ENCODE data around the gene DMRT3. TPM values are rescaled to one million over a fixed set of nuclear protein-coding genes. Genes with fewer than 3 reads are reported as not detected.

DMRT3 gene
- polyA plus RNA-seq, 3 donors, result 1.2 to 2.6 (median 2.2) TPM

DNA sequence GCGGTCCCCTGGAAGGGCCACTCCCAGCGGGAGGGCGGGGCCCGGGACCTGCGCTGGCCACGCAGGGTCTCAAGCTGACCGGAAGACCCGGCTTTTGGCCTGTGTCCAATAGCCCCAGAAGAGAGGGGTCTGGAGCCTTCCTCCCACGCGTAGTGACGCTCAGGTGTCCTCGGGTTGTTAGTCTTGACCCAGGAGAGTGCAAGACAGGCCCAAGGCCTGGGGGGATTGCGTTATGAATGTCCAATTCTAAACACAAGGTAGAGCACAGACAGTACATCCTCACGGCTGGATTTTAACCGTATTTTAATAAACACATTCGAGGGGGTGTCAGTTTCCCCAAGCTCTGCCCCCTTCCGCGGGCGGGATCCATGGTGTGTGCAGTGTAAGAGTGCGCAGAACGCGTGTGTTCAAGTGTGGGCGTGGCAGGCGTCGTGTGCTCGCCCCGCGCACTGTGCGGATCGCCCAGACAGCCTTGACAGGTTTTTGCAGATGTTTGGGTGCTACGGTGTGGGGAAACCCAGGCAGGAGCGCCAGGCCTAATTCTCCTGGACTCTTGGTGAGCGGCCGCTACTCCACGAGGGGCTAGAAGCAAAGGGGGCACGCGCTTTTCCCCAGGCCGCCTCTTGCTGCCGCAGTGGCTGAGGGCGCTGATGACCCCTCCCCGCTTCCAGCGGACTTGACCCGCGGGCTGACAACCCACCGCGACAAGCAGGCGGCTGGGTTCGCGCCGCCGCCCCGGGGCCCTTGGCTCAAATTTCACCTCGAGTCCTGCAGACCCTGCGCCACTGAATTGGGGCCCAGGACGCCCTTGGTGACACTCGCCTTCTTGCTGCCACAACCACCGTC, 6.1 kb upstream of the DMRT3 start:
- no peak for DNase-seq

DNA sequence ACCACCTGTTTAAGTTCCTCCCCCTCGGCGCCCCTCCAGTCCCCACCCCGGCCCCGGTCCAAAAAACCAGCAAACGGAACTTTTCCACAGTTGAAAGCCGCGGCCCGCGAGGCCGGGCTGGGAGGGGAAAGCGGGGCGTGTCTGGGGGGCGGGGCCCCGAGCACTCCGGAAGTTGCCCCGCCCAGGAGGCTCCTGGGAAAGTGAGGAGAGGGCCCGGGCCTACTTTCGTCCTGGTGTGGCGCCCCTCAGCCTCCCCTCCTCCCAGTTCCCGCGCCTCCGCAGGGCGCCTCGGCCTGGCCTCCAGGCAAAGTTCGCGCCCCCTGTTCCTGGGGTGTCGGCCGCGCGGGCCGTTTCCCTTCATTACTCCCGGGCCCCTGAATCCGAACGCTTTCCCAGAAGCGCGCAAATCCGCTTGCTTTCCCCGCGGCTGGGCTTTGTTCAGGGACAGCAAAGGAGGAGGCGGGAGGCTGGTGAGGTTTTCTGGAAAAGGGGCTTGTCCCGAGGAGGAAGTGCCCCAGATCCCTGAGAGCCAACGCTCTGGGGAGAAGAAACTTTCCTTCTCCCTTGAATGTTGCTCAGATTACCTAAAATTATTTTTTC, 4.5 kb upstream of the DMRT3 start:
- DNase-seq, result no peak

DNA sequence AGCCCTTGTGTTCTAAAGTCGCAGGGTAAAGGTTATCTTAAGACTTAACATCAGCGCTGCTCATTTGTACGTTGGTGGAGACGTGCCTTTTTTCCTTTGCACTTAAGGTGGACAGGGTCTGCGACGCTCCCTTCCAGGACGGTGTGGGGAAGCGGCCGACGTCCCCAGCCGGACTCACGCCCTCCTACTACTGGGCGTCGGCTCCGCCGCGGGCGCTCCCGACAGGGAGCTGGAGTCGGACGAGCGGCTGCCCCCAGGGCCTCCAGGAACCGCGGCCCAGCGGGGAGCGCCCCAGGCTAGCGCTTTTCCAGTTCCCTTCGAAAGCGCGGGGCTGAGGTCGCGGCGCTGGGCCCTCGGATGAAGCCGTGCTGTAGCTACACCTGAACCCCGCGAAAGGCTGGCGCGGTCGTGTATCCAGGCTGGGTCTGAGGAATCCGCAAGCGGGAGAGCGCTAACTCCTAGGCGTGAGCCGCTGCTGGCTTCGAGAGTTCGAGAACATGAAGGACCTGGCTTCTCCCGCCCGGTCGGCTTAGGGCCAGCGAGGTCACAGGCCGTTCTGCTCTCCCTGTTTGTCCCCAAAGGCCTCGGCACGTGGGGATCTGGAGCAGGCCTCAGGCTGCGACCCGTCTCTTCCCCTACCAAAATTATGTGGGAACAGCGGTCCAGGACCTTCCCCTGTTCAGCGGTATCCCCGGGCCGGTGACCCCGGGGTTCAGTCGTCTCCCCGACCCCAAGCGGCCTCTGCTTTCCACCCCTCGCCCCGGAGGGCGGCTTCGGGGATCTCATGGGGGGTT, 3.8 kb upstream of the DMRT3 start:
- no peak for DNase-seq

DNA sequence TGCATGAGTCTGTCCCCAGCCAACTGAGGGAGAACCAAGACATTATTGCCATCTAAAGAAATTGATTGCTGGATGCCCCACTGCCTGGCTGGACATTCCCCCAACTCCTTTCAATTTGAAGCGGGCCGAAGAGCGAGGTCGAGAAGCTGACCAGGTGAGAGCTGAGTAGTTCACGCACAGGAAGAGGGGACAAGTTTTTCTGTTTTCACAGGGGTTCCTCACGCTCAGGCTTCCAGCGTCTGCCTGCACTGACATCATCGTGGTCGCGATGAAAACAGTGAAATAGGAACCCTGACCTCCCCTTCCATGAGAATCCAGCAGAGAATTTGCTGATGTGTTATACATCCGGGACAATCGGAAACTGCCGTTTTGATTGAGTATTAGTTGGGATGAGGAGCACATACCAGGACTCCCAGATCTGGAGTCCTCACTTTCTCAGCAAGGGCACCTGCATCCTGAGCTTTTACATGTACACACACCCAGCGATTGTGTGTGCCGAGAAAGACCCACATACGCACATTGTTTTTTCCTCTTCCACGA, 3.1 kb upstream of the DMRT3 start:
- DNase-seq, result no peak

DNA sequence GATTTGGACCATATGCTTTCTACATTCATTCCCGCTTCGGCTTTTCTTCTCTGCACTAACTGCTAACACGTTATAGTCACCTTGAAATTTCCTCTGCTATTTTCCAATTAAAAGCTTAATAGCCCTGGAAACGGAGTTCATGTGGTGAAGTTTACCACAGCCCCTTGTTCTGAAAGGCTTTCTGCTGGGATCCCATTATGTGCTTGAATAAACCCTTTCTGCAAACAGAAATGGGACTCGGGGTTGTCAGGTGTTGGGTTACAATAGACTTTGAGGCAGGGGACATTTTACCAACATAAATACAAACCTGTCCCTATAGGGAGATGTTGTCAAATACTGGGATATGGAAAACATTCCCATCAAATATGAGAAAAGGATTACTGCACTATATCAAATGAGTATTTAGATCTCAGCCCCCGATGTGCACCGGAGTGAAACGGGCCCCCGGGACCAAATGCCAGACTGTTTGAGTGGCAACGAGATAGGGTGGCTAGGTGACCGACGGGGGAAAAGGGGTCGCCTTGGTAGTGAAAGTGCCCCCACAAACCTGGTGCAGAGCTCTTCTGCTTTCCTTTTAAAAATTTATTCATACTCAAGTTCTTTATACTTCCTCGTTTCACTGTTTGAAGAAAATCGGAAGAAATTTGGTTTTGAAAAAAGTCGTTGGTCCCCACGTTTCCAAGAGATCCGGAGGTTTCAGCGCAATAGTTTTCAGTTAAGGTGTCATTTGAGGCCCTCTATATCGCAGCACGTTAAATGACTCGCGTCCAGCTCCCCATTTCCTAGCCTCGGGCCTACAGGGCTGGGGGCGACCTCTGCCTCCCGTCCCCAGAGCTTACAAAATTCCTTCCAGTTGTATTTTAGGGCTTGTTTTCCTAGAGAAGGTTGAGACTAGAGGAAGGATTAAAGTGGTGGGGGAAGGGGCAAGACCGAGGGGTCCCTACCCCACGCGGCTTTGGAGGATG, 2.1 kb upstream of the DMRT3 start:
- DNase-seq, result no peak

DNA sequence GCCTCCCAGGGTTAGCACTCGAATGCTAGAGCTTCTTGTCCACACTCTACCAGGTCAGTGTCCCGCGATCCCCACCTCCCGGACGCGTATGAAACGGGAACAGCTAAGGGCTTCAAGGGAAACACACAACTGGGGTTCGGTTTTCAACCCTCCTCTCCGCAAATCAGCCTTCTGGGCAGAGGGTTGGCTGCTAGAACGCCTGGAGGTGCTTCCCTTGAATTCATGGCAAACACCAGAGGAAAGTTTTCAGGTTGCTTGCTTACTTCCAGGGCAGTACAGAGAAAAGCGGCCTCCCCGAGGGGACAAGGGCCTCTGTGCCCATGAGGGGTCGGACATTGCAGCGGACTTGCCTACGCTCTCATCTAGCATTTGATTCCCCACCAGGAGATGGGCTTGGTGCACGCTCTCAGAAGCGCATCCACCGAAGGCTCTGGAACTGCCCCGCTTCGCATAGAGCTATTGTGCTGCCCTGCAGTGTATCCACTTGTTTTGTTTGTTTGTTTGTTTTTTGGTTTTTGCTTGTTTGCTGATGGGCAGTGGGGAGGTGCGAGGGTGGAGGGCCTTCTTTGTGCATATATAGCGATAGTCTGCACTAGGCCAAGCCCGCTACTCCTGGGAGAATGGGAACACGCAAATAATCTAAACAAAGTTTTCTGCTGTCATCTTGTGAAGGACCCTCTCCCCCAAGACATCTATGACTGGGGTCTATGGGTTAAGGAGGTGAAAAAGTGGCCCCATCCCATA, 1.3 kb upstream of the DMRT3 start:
- DNase-seq, result no peak

DNA sequence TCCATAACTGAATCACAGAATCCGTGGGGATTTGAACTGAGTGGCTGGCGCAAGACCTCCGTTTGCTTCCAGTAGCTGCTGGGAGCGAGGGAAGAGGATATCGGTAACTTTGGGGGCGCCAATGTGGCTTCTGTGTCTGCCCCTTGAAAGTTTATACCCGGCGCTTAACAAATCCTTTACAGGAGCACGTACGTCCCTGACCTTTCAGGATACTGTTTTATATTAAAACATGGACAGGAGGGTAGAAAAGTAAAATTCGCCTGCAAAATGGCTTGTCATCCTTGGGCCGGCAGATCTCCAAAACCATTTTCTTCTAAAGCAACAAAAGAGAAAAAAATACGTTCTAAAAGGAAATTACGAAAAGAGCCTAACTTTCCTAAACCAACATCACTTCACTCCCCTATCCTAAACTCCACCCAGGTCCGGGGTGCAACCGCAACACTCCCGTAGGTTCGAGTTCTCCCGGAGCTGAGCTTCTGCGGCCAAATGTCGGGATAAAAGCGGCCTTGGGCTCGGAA, 656 bp upstream of the DMRT3 start:
- no peak for DNase-seq

DNA sequence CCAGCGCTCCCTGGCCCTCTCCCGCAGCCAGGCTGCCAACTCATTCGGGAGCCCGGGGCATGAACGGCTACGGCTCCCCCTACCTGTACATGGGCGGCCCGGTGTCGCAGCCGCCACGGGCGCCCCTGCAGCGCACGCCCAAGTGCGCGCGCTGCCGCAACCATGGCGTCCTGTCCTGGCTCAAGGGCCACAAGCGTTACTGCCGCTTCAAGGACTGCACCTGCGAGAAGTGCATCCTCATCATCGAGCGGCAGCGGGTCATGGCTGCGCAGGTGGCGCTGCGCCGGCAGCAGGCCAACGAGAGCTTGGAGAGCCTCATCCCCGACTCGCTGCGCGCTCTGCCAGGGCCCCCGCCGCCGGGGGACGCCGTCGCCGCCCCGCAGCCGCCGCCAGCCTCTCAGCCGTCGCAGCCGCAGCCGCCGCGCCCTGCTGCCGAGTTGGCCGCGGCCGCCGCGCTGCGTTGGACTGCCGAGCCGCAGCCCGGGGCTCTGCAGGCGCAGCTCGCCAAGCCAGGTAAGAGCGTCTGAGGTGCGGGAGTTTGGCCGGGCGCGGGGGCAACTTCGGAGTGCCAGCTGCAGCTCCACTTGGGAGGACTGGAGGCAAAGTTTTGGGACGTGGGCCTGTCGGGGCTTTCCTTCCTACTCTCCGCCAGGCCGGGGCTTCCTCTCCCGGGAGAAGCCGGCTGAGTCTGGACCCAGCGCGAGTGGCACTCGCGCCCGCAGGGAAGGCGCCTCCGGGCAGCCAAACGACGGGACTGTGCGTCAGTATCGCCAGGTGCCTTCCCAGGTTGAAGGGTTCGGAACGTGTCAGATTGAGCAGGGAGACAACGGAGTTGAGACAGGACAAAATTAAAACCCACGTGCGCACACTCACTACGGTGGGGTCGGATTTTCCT, 735 bp downstream of the DMRT3 start:
- no peak for DNase-seq

DNA sequence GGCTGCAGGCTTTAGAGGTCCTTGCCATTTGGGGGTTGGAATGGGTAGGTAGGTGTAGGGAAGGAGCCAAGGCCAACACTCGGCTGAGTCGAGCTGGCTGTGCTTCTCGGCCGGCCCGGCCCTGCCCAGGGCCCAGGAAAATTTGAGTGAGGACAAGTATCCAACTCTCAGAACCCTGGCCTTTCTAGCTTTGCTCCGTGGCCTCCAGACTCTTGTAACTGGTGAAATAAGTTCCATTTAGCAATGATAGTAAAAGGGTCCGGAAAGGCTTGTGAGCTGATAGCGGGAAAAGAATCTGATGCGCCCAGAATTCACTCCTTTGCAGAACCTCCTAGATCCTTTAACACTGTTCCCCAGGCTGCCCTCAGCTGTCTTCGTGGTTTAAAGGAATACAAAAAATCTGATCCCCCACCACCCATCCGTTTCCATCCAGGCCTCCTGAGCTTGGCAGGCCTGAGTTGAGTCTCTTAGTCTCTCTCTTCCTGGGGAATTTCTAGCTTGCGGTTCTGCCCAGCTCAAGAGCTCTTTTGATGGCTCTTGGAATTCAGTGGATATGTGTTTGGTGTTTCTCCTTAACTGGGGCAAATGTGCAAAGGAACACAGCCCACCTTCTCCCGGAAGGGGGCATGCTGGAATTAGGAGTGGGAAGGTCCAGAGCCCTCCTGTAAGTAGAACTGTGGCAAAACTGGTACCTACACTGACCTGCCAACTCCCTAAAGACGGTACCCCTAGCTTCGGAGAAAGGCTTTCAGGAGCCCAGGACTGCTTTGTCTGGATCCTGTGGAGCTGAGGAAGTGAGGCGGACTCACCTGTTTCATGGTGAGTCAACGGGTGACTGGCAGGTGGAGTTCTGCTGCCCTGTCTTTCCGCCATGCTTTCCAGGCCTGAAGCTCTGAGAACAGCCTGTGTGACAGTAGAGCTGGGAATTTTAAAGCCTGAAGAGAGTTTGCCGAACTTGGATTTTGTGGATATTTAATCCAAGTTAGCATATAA, 1.7 kb downstream of the DMRT3 start:
- no peak for DNase-seq

DNA sequence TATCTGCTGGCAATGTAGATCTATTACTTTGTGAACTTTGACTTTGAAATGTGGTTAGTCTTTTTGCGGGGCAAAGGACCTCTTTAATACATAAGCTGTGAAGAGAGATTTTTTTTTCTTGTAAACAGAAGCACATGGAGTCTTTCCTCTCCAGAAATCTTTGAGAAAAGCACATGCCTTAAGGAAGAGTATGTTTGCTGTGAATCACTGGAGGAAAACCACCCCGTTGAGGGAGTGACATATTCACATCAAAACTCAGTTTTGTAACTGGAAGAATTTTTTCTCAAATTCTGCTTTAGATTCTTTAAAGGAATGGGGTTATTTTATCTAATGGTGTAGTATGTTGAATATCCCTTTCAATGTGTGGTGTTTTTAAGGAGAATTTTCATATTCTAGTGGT, 3.5 kb downstream of the DMRT3 start:
- no peak for DNase-seq

DNA sequence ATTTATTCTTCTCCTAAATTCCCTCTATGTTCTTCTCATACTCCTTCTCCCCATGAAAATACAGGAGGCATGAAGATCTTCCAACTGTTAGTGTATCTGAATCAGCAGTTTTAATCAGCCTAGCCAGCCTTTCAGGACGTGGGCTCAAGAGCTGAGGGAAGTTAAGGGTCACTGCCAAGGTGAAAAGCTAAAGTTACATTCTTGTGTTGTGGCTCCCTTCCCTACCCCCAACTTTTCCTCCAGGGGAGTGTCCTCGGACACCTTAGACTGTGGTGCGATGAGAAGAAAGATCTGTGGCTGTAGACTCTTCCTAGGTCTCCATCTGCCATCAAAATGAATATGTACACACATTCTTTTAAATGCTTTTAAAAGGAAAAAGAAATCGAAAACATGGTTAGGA, 4.2 kb downstream of the DMRT3 start:
- DNase-seq, result no peak

DNA sequence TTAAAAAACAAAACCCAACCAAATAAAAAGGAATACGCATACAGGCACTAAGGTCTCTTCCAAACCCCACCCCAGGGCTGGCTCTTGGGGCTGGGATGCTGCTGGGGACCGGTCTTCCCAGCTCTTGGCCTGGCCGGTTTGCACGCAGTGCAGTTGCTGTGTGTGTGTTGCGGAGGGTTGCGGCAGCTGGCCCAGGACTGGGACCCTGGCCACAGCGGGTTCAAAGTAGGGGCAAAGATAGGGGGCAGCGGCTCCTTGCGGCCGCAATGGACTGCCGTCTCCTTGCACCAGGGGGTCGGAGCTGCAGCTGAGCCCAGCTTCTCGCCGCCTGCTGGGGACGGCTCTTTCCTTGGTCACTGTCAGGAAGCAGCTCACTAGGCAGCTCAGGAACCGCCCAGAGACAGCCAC, 5.0 kb downstream of the DMRT3 start:
- DNase-seq, result no peak

DNA sequence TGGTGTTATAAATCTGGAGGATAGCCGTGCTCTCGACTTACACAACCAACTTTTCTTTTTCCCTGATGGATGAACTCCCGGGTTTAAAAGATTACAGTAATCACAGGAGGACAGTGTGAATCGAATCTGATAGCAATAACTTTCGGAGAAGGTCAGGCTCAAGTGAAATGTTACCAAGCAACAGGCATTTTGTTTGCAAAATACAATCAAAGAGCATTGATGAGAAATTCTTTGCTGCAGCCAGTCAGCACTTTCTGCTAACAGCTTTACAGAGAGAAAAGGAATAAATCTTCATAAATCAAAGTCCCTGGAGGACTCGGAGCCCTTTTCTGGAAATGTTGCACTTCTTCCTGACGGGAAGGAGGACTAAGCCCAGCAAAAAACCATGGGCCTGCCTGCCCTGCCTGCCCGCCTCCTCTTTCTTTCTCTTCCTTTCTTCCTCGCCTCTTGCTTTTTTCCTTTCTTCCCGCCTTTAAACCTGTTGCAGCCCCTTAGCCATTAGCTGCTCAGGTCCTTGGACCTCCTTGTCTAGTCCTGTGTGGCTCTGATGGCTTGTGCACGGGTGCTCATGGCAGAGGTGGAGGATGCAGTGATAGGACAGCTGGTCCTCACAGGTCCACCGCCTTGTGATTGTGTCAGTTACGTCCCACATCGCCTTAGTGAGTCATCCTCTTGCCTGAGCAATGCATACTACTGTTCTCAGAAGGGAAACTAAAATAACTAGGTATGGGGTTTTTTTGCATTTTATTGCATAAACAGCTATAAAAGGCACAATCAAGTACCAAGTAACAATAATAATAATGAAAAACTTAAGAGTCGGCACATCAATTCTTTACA, 6.2 kb downstream of the DMRT3 start:
- DNase-seq, result no peak

DNA sequence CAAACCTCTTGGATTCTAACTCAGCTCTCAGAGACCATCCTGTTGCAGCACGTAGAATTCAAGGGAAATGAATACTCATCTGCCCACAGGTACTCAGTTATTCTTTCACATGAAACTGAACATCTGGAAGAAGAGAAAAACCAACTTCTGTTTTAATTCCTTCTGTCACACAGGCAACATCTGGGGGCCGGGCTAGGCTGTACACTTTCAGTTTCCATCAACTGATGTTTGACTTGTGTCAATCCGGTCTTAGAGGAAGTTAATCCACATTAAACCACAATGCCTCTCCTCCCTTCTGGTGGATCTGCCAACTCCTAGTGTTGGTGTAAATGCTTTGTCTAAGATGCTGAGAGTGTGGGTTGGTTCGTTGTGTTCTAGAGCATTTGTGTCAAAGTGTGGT, 17.6 kb downstream of the DMRT3 start:
- no peak for DNase-seq

DNA sequence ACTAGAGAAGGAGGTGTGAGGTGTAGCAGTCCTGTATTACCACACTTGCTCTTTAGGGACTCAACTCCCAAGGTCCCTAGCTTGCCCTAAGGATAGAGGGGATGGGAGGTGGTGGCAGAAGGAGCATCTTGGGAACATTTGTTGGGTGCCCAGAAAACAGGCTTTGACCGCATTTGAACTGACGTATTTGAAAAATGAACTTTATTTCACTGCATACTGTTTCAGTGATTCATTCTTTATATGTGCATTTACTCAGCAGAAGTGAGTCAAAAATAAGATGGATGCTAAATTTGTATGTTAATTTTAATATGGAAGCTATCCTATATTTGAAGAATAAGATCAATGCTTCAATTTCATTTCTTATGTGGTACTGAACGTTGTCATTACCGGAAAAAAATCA, 18.7 kb downstream of the DMRT3 start:
- no peak for DNase-seq

DNA sequence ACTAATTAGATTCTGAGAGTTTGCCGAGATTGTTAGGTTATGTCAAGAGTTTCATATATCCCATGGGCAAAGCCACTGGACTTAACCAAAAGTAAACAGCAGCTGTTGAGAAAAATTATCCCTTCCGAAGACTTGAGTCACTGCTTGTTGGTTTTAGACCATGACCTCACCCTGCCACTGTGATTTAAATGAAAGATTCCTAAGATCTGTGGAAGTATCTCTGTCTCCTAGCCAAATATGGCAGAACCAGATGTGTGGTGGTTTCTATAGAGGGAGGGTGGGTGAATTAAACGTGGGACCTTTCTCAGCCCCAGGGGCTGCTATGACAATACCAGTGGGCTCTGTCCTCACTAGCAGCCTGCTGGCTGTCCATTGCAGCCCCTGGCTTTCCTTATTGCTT, 19.3 kb downstream of the DMRT3 start:
- no peak for DNase-seq
